GM18511 (cell line): Measurements from ENCODE around the gene FRRS1L.

Source experiments
- ATAC-seq: cut with Tn5 transposase; IDR thresholded peaks from one replicate; pipeline ENCODE4 v1.9.1; 2021; ENCODE audit warnings: mild to moderate bottlenecking, moderate library complexity; ENCODE audit not compliant: unreplicated experiment

The FRRS1L gene

GRCh38 chr9:109176963-109177362 is 9.9 kb upstream of the FRRS1L start:
- ATAC-seq: no peak

GRCh38 chr9:109176386-109176785 is 9.3 kb upstream of the FRRS1L start:
- ATAC-seq: no peak

- ATAC-seq: no peak
Observed at GRCh38 chr9:109172935-109173334, 5.9 kb upstream of the FRRS1L start.

- no peak for ATAC-seq
Observed at GRCh38 chr9:109171926-109172325, 4.9 kb upstream of the FRRS1L start.

- ATAC-seq: no peak
Observed at GRCh38 chr9:109168170-109168569, 1.1 kb upstream of the FRRS1L start.

- ATAC-seq: no peak
Observed at GRCh38 chr9:109167716-109168115, 667 bp upstream of the FRRS1L start.

- no peak for ATAC-seq
Observed at GRCh38 chr9:109166171-109166770, 778 bp downstream of the FRRS1L start.

- ATAC-seq: peak; percentile 89
Observed at GRCh38 chr9:109164042-109164441, 3.0 kb downstream of the FRRS1L start.

- ATAC-seq: no peak
Observed at GRCh38 chr9:109163194-109163593, 3.9 kb downstream of the FRRS1L start.

GRCh38 chr9:109162677-109163076 is 4.4 kb downstream of the FRRS1L start:
- ATAC-seq: no peak

- ATAC-seq: no peak
Observed at GRCh38 chr9:109161471-109161870, 5.6 kb downstream of the FRRS1L start.

- no peak for ATAC-seq
Observed at GRCh38 chr9:109159583-109159982, 7.5 kb downstream of the FRRS1L start.

GRCh38 chr9:109158651-109159050 is 8.4 kb downstream of the FRRS1L start:
- no peak for ATAC-seq

- no peak for ATAC-seq
Observed at GRCh38 chr9:109156708-109157107, 10.3 kb downstream of the FRRS1L start.

- no peak for ATAC-seq
Observed at GRCh38 chr9:109150925-109151545, 16.0 kb downstream of the FRRS1L start.

- ATAC-seq: no peak
Observed at GRCh38 chr9:109149722-109150121, 17.3 kb downstream of the FRRS1L start.

- ATAC-seq: no peak
Observed at GRCh38 chr9:109149089-109149488, 18.0 kb downstream of the FRRS1L start.

GRCh38 chr9:109145051-109145450 is 22.0 kb downstream of the FRRS1L start:
- no peak for ATAC-seq

- ATAC-seq: peak; percentile 99
Observed at GRCh38 chr9:109143881-109144562, 23.0 kb downstream of the FRRS1L start.

GRCh38 chr9:109141375-109141774 is 25.7 kb downstream of the FRRS1L start:
- no peak for ATAC-seq

GRCh38 chr9:109139851-109140250 is 27.2 kb downstream of the FRRS1L start:
- no peak for ATAC-seq

- no peak for ATAC-seq
Observed at GRCh38 chr9:109138421-109138820, 28.6 kb downstream of the FRRS1L start.
